Measurements from ENCODE around the gene PALLD. TPM values are rescaled to one million over a fixed set of nuclear protein-coding genes. Genes with fewer than 3 reads are reported as not detected.
"Not testable (repeated sequence)": the region's sequence is repeated elsewhere in the genome, so short reads cannot be mapped to it uniquely, and the experiment has no call there.

The PALLD gene
- total RNA-seq, 1 donor from 2014 or later, result 104 TPM

GRCh38 chr4:168784786-168785461 lies 288.1 kb downstream of the PALLD start:
- intact Hi-C loops (cut with DNase I), result no loop called here
- DNase-seq (ENCODE audit: low spot score) (no peak), ATAC-seq (peak; percentile 24)

- intact Hi-C loops (cut with DNase I), result no loop called here
- DNase-seq (ENCODE audit: low spot score) (no peak), ATAC-seq (no peak)
Measured at GRCh38 chr4:168787334-168787733, 290.5 kb downstream of the PALLD start.

GRCh38 chr4:168787801-168788595 lies 291.1 kb downstream of the PALLD start:
- intact Hi-C loops (cut with DNase I), result no loop called here
- DNase-seq (ENCODE audit: low spot score) (no peak), ATAC-seq (no peak)

GRCh38 chr4:168790898-168791297 lies 294.0 kb downstream of the PALLD start:
- no peak for DNase-seq (ENCODE audit: low spot score)
- intact Hi-C loops (cut with DNase I), result no loop called here
- ATAC-seq, result no peak

- ATAC-seq, result no peak
Measured at GRCh38 chr4:168791376-168791775, 294.5 kb downstream of the PALLD start.

GRCh38 chr4:168793542-168793941 lies 296.7 kb downstream of the PALLD start:
- intact Hi-C loops (cut with DNase I), result no loop called here
- ATAC-seq (no peak), DNase-seq (ENCODE audit: low spot score) (no peak)

More at GRCh38 chr4:168791376-168791775, 294.5 kb downstream of the PALLD start:
- intact Hi-C loops (cut with DNase I), result no loop called here
- DNase-seq (ENCODE audit: low spot score), result no peak

GRCh38 chr4:168794092-168794707 lies 297.3 kb downstream of the PALLD start:
- DNase-seq (ENCODE audit: low spot score) (no peak), ATAC-seq (no peak)
- intact Hi-C loops (cut with DNase I), result no loop called here

GRCh38 chr4:168794881-168795280 lies 298.0 kb downstream of the PALLD start:
- intact Hi-C loops (cut with DNase I), result no loop called here
- ATAC-seq (no peak), DNase-seq (ENCODE audit: low spot score) (no peak)

GRCh38 chr4:168795346-168795745 lies 298.5 kb downstream of the PALLD start:
- no peak for DNase-seq (ENCODE audit: low spot score)
- intact Hi-C loops (cut with DNase I), result no loop called here
- ATAC-seq, result no peak

- no peak for ATAC-seq
- intact Hi-C loops (cut with DNase I), result no loop called here
Measured at GRCh38 chr4:168796362-168797106, 299.7 kb downstream of the PALLD start.

GRCh38 chr4:168797194-168797593 lies 300.3 kb downstream of the PALLD start:
- ATAC-seq, result no peak
- intact Hi-C loops (cut with DNase I), result no loop called here

More at GRCh38 chr4:168796362-168797106, 299.7 kb downstream of the PALLD start:
- DNase-seq (ENCODE audit: low spot score), result no peak

GRCh38 chr4:168797738-168798375 lies 301.0 kb downstream of the PALLD start:
- DNase-seq (ENCODE audit: low spot score) (no peak), ATAC-seq (peak; percentile 53)
- intact Hi-C loops (cut with DNase I), result no loop called here

More at GRCh38 chr4:168797194-168797593, 300.3 kb downstream of the PALLD start:
- DNase-seq (ENCODE audit: low spot score), result no peak

- ATAC-seq, result no peak
- intact Hi-C loops (cut with DNase I), result no loop called here
- DNase-seq (ENCODE audit: low spot score), result no peak
Measured at GRCh38 chr4:168800926-168801325, 304.1 kb downstream of the PALLD start.

- DNase-seq (ENCODE audit: low spot score) (no peak), ATAC-seq (no peak)
Measured at GRCh38 chr4:168802222-168802621, 305.4 kb downstream of the PALLD start.

GRCh38 chr4:168803052-168803451 lies 306.2 kb downstream of the PALLD start:
- intact Hi-C loops (cut with DNase I); DNase-seq (ENCODE audit: low spot score): not testable (repeated sequence)
- ATAC-seq, result peak; percentile 65

More at GRCh38 chr4:168802222-168802621, 305.4 kb downstream of the PALLD start:
- intact Hi-C loops (cut with DNase I), result no loop called here

GRCh38 chr4:168803732-168804131 lies 306.9 kb downstream of the PALLD start:
- DNase-seq (ENCODE audit: low spot score) (no peak), ATAC-seq (peak; percentile 83)
- intact Hi-C loops (cut with DNase I), result no loop called here

GRCh38 chr4:168804146-168804545 lies 307.3 kb downstream of the PALLD start:
- intact Hi-C loops (cut with DNase I), result no loop called here
- ATAC-seq (peak; percentile 28), DNase-seq (ENCODE audit: low spot score) (no peak)

GRCh38 chr4:168805341-168805740 lies 308.5 kb downstream of the PALLD start:
- DNase-seq (ENCODE audit: low spot score), result no peak
- ATAC-seq, result no peak
- intact Hi-C loops (cut with DNase I), result no loop called here

- intact Hi-C loops (cut with DNase I); ATAC-seq; DNase-seq (ENCODE audit: low spot score): not testable (repeated sequence)
Measured at GRCh38 chr4:168806247-168806646, 309.4 kb downstream of the PALLD start.
